ENCODE data around the gene KRTAP2-4.
"Not testable (repeated sequence)": the region's sequence is repeated elsewhere in the genome, so short reads cannot be mapped to it uniquely, and the experiment has no call there.

DNA sequence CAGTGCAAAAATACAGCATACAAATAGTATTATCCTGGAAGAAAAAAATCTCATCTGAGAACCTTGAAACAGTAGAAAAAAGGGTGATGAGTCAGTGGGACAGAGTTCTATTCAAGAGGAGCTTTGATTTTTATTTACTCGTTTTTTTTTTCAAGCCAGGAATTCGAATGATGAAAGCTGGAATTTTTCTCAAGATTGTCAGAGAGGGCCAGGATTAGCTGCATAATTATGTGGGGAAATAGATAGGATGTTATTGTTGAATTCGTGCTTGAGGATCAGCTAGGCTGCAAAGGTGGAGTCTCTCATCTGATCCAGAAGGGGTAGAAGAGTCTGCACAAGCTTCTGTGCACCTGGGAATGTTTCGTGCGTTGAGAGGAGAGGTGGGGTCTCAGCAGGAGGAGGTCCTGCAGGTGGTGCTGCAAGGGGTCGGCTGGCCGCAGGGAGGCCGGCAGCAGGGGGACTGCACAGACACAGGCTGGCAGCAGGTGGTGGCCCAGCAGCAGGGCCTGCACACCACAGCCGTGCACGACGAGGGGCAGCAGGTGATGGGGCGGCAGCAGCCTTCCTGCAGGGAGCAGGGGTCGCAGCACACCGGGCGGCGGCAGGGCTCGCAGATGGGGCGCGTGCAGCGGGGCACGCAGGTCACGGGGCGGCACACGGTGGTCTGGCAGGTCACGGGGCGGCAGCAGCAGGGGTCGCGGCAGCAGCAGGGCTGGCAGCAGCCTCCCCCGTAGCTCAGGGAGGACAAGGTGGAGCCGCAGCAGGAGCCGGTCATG, 6.2 kb downstream of the KRTAP2-4 start:
- not testable (repeated sequence) for TF ChIP-seq CTCF (IDR thresholded peaks at IDR 0.05; ENCODE audit: insufficient read depth, low read length, poor library complexity, severe bottlenecking); EZH2phosphoT487 (conservative IDR thresholded peaks at IDR 0.05; ENCODE audit: low read length)
